PC-3 (cell line): Measurements from ENCODE around the gene IL6ST. TPM values are rescaled to one million over a fixed set of nuclear protein-coding genes. Genes with fewer than 3 reads are reported as not detected.

Experiments
- ATAC-seq: fragments of 200-7000 bp; cut with Tn5 transposase; 2 replicates; pipeline ENCODE4 v1.9.1; 2020; ENCODE audit warnings: mild to moderate bottlenecking, moderate library complexity
- BruUV-seq: library from RNA; stranded (reverse); fragments of 400-500 nt; replicated peaks from 2 replicates; lab custom pipeline; 2021; lab: Mats Ljungman, UMichigan
- CTCF ChIA-PET: fragments of 300-600 bp; sonication (Branson Sonifier 250); formaldehyde crosslinking; loops from one replicate; lab custom pipeline; 2022; ENCODE audit warnings: antibody characterized with exemption; lab: Charles Lee
- POLR2A ChIA-PET: fragments of 300-600 bp; sonication (Branson Sonifier 250); formaldehyde crosslinking; loops from one replicate; lab custom pipeline; 2022; ENCODE audit warnings: antibody characterized with exemption; ENCODE audit not compliant: unreplicated experiment; lab: Charles Lee
- DNase-seq: peaks from one replicate; pipeline ENCODE4 v3.0.0-alpha.2; 2015
- H2AFZ ChIP-seq: fragments of 300-600 bp; sonication (generic); 2 replicates; pipeline ENCODE4 v1.6.0; 2016; ENCODE audit warnings: antibody characterized with exemption, low read length
- H3F3A ChIP-seq: fragments of 300-600 bp; sonication (generic); one replicate; pipeline ENCODE4 v1.6.0; 2017; ENCODE audit warnings: antibody characterized with exemption, low read length, control low read depth, mild to moderate bottlenecking; ENCODE audit not compliant: unreplicated experiment
- H3K27ac ChIP-seq: fragments of 300-600 bp; sonication (generic); 2 replicates; pipeline ENCODE4 v1.5.1; 2016; ENCODE audit warnings: mild to moderate bottlenecking, low read length
- H3K27me3 ChIP-seq: fragments of 300-600 bp; sonication (generic); 2 replicates; pipeline ENCODE4 v1.6.1; 2016; ENCODE audit warnings: low read length, mixed read lengths
- H3K36me3 ChIP-seq: fragments of 300-600 bp; sonication (generic); 2 replicates; pipeline ENCODE4 v1.6.1; 2016; ENCODE audit warnings: low read depth, mixed run types, low read length, mixed read lengths
- H3K4me1 ChIP-seq: fragments of 300-600 bp; sonication (generic); 2 replicates; pipeline ENCODE4 v1.5.1; 2016; ENCODE audit warnings: low read length; ENCODE audit not compliant: insufficient read depth
- H3K4me2 ChIP-seq: fragments of 300-600 bp; sonication (generic); 2 replicates; pipeline ENCODE4 v1.6.0; 2016; ENCODE audit warnings: low read length
- H3K4me3 ChIP-seq: fragments of 300-600 bp; sonication (generic); 2 replicates; pipeline ENCODE4 v1.5.1; 2016; ENCODE audit warnings: mild to moderate bottlenecking, low read length, mixed read lengths
- H3K79me2 ChIP-seq: fragments of 300-600 bp; sonication (generic); 2 replicates; pipeline ENCODE4 v1.6.1; 2017; ENCODE audit warnings: low read length, mixed read lengths
- H3K9ac ChIP-seq: fragments of 300-600 bp; sonication (generic); 2 replicates; pipeline ENCODE4 v1.6.0; 2016; ENCODE audit warnings: mild to moderate bottlenecking, low read length
- H3K9me2 ChIP-seq: fragments of 300-600 bp; sonication (generic); replicated peaks from 2 replicates; pipeline ENCODE4 v1.6.1; 2016; ENCODE audit warnings: mixed run types, low read length, mixed read lengths
- H3K9me3 ChIP-seq: fragments of 300-600 bp; sonication (generic); 2 replicates; pipeline ENCODE4 v1.6.1; 2016; ENCODE audit warnings: low read length, mixed read lengths
- H4K20me1 ChIP-seq: fragments of 300-600 bp; sonication (generic); 2 replicates; pipeline ENCODE4 v1.6.1; 2016; ENCODE audit warnings: low read length, mixed read lengths
- EZH2 ChIP-seq: fragments of 300-600 bp; sonication (generic); IDR thresholded peaks from one replicate; pipeline ENCODE4 v1.6.1; 2017; ENCODE audit warnings: antibody characterized with exemption, mild to moderate bottlenecking, low read length; ENCODE audit not compliant: unreplicated experiment
- EZH2phosphoT487 ChIP-seq: fragments of 300-600 bp; sonication (generic); IDR thresholded peaks from 2 replicates; pipeline ENCODE4 v1.6.1; 2018; ENCODE audit warnings: mild to moderate bottlenecking, antibody characterized with exemption, low read length, borderline replicate concordance
- intact Hi-C: fragments of 100-400 bp; cut with micrococcal nuclease; formaldehyde crosslinking; loops from 2 replicates; pipeline ENCODE4 v1.9.0; 2023
- total RNA-seq: library from RNA; depleted of rRNA; stranded (reverse); fragments of >200 nt; gene quantifications from 2 replicates; pipeline ENCODE4 v1.2.3, GENCODE V29; 2014
- TF ChIP-seq, protein P1 (sequence below): fragments of 300-600 bp; sonication (generic); conservative IDR thresholded peaks from 2 replicates; pipeline ENCODE4 v1.5.1; 2017; ENCODE audit warnings: antibody characterized with exemption, low read depth, mild to moderate bottlenecking, low read length

The IL6ST gene
- total RNA-seq, 1 experiment from 2014 or later = 28.0 TPM

DNA sequence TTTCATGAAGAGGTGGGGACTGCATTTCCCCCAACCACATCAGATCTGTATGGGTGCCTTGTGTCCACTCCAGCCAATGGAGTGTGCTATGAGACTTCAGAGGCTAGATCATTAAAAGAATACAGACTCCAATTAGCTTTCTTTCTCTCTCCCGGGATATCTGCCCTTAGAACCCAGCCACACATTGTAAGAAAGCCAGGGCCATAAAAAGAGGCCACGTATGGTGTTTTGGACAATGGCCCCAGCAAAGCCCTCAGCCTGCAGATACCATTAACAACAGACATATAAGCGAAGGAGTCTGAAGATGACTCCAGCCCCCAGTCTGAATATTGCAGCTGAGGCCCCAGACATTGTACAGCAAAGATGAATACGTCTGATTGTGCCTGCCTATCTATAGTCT lies 21.5 kb downstream of the IL6ST start:
- H3K27ac ChIP-seq = no peak overlapping the region
- intact Hi-C loops = no loop called here
- H3K79me2 ChIP-seq = no peaks in the 10 kb centered on the region
- no peaks in the 10 kb centered on the region for H3K9me2 ChIP-seq
- POLR2A ChIA-PET = no interaction called here
- H3K9me3 ChIP-seq = no peaks in the 10 kb centered on the region
- H4K20me1 ChIP-seq = no peaks in the 10 kb centered on the region
- H3K9ac ChIP-seq = no peak overlapping the region
- no peaks in the 10 kb centered on the region for H3F3A ChIP-seq
- H3K27me3 ChIP-seq = no peaks in the 10 kb centered on the region
- DNase-seq = no peak
- no peak for ATAC-seq
- CTCF ChIA-PET = no interaction called here
- H3K4me2 ChIP-seq = no peak overlapping the region
- TF ChIP-seq, protein P1, sequence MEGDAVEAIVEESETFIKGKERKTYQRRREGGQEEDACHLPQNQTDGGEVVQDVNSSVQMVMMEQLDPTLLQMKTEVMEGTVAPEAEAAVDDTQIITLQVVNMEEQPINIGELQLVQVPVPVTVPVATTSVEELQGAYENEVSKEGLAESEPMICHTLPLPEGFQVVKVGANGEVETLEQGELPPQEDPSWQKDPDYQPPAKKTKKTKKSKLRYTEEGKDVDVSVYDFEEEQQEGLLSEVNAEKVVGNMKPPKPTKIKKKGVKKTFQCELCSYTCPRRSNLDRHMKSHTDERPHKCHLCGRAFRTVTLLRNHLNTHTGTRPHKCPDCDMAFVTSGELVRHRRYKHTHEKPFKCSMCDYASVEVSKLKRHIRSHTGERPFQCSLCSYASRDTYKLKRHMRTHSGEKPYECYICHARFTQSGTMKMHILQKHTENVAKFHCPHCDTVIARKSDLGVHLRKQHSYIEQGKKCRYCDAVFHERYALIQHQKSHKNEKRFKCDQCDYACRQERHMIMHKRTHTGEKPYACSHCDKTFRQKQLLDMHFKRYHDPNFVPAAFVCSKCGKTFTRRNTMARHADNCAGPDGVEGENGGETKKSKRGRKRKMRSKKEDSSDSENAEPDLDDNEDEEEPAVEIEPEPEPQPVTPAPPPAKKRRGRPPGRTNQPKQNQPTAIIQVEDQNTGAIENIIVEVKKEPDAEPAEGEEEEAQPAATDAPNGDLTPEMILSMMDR = no peak
- TF ChIP-seq EZH2 (no peak), EZH2phosphoT487 (no peak)
- H2AFZ ChIP-seq = no peak overlapping the region
- no peak overlapping the region for H3K4me3 ChIP-seq
- H3K36me3 ChIP-seq = no peaks in the 10 kb centered on the region
- H3K4me1 ChIP-seq = no peaks in the 10 kb centered on the region
- no TSS peak for BruUV-seq

DNA sequence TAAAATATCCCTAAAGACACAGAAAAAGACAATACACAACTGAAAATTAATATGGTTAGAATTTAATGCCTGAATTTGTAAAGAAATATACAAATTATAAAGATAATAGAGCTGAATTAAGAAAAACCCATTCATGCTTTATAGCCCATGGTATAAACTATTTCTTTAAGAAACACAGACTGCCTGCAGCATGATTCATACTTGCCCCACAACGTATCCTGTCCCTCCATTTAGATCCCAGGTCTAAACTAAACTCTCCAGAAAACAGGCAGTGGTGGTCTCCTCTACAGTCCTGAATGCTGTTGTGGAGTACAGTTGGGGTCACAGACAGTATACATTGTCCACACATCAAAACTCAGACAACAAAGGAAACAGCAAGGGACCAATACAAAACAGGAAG lies 24.8 kb downstream of the IL6ST start:
- Histone ChIP-seq H3K4me2 (no peak overlapping the region), H3K4me1 (no peaks in the 10 kb centered on the region), H3K36me3 (no peaks in the 10 kb centered on the region), H3K9me2 (no peaks in the 10 kb centered on the region), H3K27ac (no peak overlapping the region), H2AFZ (no peak overlapping the region), H3K9me3 (no peaks in the 10 kb centered on the region), H4K20me1 (no peaks in the 10 kb centered on the region), H3F3A (no peaks in the 10 kb centered on the region), H3K4me3 (no peak overlapping the region), H3K27me3 (no peaks in the 10 kb centered on the region), H3K9ac (no peak overlapping the region), H3K79me2 (no peaks in the 10 kb centered on the region)
- TF ChIP-seq, protein P1 = no peak
- TF ChIP-seq EZH2 (no peak), EZH2phosphoT487 (no peak)
- ATAC-seq (no peak), DNase-seq (no peak)
- no TSS peak for BruUV-seq
- ChIA-PET CTCF (no interaction called here), POLR2A (no interaction called here)
- intact Hi-C loops = no loop called here

DNA sequence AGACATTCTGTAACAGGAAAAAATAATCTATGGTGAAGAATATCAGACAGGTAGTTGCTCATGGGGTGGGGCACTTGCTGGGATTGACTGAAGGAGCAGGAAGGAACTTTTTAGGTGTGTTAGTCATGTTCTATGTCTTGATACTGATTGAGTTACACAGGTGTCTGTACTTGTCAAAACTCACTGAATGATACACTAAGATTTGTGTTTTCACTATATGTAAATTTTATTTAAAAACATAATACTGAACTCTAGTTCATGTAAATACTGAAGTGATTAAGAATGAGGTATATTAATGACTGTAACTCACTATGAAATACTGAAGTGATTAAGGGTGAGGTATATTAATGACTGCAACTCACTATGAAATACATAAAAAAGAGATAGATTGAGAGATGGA lies 28.5 kb downstream of the IL6ST start:
- no peaks in the 10 kb centered on the region for H3F3A ChIP-seq
- H3K4me2 ChIP-seq = no peak overlapping the region
- no peaks in the 10 kb centered on the region for H3K9me2 ChIP-seq
- H3K9me3 ChIP-seq = no peaks in the 10 kb centered on the region
- H3K79me2 ChIP-seq = no peaks in the 10 kb centered on the region
- no peak for TF ChIP-seq EZH2
- TF ChIP-seq EZH2phosphoT487 = no peak
- TF ChIP-seq, protein P1 = no peak
- no peak overlapping the region for H3K4me3 ChIP-seq
- H3K36me3 ChIP-seq = no peaks in the 10 kb centered on the region
- CTCF ChIA-PET = no interaction called here
- no peaks in the 10 kb centered on the region for H3K27me3 ChIP-seq
- H3K4me1 ChIP-seq = no peaks in the 10 kb centered on the region
- ATAC-seq (peak; percentile 57; the same call in 1 of the 2 replicates), DNase-seq (peak; percentile 29)
- no peaks in the 10 kb centered on the region for H4K20me1 ChIP-seq
- no peak overlapping the region for H2AFZ ChIP-seq
- no peak overlapping the region for H3K27ac ChIP-seq
- no TSS peak for BruUV-seq
- H3K9ac ChIP-seq = no peak overlapping the region
- intact Hi-C loops = no loop called here
- POLR2A ChIA-PET = no interaction called here
